ENCODE measurements around the gene MACF1. TPM values are rescaled to one million over a fixed set of nuclear protein-coding genes. Genes with fewer than 3 reads are reported as not detected.

The MACF1 gene
- total and polyA plus RNA-seq, 2 of the 13 experiments (the other 11 are each of a cell fraction or from before 2014, with no cell fraction given) = 36.7 to 65.4 TPM

DNA sequence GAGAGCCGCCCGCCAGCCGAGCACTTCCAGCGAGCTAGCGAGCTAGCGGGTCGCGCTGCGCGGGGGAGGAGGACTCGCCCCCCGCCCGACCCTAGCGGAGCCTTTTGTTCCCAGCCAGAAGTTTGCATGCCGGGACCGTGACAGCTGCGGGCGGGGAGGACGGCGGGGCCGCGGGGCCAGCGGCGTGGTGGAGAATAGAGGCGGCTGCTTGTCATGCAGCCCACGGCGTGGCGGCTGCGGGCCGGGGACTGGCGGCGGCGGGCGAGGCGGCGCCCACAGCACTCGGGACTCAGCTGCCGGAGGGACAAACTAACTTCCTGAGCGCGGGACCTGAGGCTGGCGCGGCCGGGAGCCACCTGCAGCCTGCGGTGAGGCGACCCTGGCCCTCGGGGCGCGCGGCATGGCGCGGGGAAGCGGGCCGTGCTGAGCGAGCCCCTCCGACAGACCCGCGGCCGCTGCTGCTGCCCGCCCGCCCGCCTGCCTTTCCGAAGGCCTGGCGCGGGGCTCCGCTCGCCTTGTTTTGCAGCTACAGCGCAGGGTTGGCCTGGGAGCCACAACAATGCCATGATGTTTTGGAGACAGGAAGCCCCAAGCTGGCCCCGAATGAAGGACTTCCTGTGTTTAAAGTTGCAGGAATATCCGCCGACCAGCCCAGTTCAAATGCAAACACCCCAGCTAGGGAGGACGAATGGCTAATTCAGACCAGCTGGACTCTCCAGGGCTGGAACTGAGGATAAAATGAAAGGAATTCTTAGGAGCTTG lies 204.7 kb downstream of the MACF1 start (continued):
- TF ChIP-seq, protein P1, sequence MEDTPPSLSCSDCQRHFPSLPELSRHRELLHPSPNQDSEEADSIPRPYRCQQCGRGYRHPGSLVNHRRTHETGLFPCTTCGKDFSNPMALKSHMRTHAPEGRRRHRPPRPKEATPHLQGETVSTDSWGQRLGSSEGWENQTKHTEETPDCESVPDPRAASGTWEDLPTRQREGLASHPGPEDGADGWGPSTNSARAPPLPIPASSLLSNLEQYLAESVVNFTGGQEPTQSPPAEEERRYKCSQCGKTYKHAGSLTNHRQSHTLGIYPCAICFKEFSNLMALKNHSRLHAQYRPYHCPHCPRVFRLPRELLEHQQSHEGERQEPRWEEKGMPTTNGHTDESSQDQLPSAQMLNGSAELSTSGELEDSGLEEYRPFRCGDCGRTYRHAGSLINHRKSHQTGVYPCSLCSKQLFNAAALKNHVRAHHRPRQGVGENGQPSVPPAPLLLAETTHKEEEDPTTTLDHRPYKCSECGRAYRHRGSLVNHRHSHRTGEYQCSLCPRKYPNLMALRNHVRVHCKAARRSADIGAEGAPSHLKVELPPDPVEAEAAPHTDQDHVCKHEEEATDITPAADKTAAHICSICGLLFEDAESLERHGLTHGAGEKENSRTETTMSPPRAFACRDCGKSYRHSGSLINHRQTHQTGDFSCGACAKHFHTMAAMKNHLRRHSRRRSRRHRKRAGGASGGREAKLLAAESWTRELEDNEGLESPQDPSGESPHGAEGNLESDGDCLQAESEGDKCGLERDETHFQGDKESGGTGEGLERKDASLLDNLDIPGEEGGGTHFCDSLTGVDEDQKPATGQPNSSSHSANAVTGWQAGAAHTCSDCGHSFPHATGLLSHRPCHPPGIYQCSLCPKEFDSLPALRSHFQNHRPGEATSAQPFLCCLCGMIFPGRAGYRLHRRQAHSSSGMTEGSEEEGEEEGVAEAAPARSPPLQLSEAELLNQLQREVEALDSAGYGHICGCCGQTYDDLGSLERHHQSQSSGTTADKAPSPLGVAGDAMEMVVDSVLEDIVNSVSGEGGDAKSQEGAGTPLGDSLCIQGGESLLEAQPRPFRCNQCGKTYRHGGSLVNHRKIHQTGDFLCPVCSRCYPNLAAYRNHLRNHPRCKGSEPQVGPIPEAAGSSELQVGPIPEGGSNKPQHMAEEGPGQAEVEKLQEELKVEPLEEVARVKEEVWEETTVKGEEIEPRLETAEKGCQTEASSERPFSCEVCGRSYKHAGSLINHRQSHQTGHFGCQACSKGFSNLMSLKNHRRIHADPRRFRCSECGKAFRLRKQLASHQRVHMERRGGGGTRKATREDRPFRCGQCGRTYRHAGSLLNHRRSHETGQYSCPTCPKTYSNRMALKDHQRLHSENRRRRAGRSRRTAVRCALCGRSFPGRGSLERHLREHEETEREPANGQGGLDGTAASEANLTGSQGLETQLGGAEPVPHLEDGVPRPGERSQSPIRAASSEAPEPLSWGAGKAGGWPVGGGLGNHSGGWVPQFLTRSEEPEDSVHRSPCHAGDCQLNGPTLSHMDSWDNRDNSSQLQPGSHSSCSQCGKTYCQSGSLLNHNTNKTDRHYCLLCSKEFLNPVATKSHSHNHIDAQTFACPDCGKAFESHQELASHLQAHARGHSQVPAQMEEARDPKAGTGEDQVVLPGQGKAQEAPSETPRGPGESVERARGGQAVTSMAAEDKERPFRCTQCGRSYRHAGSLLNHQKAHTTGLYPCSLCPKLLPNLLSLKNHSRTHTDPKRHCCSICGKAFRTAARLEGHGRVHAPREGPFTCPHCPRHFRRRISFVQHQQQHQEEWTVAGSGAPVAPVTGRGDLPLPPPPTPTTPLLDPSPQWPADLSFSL (CRISPR knock-in tag; IDR thresholded peaks at IDR 0.05) = no peak
- TF ChIP-seq ZNF567 (CRISPR knock-in tag; IDR thresholded peaks at IDR 0.05; ENCODE audit: borderline replicate concordance) (no peak; the same call in 1 of the 2 replicates), ZNF572 (CRISPR knock-in tag; IDR thresholded peaks at IDR 0.05) (no peak), ZNF451 (CRISPR knock-in tag; IDR thresholded peaks at IDR 0.05) (no peak), SRSF1 (optimal IDR thresholded peaks at IDR 0.05; ENCODE audit: low read depth, low read length) (no peak), MED13 (CRISPR knock-in tag; IDR thresholded peaks at IDR 0.05) (no peak), ZBTB1 (CRISPR knock-in tag; IDR thresholded peaks at IDR 0.05; ENCODE audit: borderline replicate concordance) (no peak), RARG (CRISPR knock-in tag; IDR thresholded peaks at IDR 0.05; ENCODE audit: low read depth) (no peak), MAFK (conservative IDR thresholded peaks at IDR 0.05 in 1 of 2, IDR thresholded peaks at IDR 0.05 in 1 of 2; ENCODE audit: low read length in 2 of 2) (no peak), TCF7 (IDR thresholded peaks at IDR 0.05; ENCODE audit: low read depth) (no peak), MED1 (CRISPR knock-in tag; IDR thresholded peaks at IDR 0.05) (no peak; the same call in 1 of the 2 replicates), ZNF879 (CRISPR knock-in tag; IDR thresholded peaks at IDR 0.05) (no peak; the same call in 1 of the 2 replicates)
- TF ChIP-seq, protein P2, sequence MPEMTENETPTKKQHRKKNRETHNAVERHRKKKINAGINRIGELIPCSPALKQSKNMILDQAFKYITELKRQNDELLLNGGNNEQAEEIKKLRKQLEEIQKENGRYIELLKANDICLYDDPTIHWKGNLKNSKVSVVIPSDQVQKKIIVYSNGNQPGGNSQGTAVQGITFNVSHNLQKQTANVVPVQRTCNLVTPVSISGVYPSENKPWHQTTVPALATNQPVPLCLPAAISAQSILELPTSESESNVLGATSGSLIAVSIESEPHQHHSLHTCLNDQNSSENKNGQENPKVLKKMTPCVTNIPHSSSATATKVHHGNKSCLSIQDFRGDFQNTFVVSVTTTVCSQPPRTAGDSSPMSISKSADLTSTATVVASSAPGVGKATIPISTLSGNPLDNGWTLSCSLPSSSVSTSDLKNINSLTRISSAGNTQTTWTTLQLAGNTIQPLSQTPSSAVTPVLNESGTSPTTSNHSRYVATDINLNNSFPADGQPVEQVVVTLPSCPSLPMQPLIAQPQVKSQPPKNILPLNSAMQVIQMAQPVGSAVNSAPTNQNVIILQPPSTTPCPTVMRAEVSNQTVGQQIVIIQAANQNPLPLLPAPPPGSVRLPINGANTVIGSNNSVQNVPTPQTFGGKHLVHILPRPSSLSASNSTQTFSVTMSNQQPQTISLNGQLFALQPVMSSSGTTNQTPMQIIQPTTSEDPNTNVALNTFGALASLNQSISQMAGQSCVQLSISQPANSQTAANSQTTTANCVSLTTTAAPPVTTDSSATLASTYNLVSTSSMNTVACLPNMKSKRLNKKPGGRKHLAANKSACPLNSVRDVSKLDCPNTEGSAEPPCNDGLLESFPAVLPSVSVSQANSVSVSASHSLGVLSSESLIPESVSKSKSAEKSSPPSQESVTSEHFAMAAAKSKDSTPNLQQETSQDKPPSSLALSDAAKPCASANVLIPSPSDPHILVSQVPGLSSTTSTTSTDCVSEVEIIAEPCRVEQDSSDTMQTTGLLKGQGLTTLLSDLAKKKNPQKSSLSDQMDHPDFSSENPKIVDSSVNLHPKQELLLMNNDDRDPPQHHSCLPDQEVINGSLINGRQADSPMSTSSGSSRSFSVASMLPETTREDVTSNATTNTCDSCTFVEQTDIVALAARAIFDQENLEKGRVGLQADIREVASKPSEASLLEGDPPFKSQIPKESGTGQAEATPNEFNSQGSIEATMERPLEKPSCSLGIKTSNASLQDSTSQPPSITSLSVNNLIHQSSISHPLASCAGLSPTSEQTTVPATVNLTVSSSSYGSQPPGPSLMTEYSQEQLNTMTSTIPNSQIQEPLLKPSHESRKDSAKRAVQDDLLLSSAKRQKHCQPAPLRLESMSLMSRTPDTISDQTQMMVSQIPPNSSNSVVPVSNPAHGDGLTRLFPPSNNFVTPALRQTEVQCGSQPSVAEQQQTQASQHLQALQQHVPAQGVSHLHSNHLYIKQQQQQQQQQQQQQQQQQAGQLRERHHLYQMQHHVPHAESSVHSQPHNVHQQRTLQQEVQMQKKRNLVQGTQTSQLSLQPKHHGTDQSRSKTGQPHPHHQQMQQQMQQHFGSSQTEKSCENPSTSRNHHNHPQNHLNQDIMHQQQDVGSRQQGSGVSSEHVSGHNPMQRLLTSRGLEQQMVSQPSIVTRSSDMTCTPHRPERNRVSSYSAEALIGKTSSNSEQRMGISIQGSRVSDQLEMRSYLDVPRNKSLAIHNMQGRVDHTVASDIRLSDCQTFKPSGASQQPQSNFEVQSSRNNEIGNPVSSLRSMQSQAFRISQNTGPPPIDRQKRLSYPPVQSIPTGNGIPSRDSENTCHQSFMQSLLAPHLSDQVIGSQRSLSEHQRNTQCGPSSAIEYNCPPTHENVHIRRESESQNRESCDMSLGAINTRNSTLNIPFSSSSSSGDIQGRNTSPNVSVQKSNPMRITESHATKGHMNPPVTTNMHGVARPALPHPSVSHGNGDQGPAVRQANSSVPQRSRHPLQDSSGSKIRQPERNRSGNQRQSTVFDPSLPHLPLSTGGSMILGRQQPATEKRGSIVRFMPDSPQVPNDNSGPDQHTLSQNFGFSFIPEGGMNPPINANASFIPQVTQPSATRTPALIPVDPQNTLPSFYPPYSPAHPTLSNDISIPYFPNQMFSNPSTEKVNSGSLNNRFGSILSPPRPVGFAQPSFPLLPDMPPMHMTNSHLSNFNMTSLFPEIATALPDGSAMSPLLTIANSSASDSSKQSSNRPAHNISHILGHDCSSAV (CRISPR knock-in tag; IDR thresholded peaks at IDR 0.05; ENCODE audit: borderline replicate concordance) = no peak

All from HepG2 (cell line).